H9 (cell line): ENCODE results near the gene UBIAD1. TPM values are rescaled to one million over a fixed set of nuclear protein-coding genes. Genes with fewer than 3 reads are reported as not detected.

Source experiments
- DNase-seq: peaks from one replicate; pipeline ENCODE4 v3.0.0-alpha.2; 2017
- H2AFZ ChIP-seq: one replicate; pipeline ENCODE4 v1.6.1; 2013; ENCODE audit warnings: mild to moderate bottlenecking, low read length, control low read depth, moderate library complexity
- H2AK5ac ChIP-seq: 2 replicates; pipeline ENCODE4 v1.6.1; 2013; ENCODE audit warnings: low read length, control low read depth, mixed read lengths; ENCODE audit not compliant: insufficient read length
- H2BK120ac ChIP-seq: one replicate; pipeline ENCODE4 v1.6.1; 2013; ENCODE audit warnings: low read depth, mild to moderate bottlenecking, low read length, control low read depth, inconsistent platforms; ENCODE audit not compliant: poor library complexity, severe bottlenecking
- H2BK12ac ChIP-seq: 2 replicates; pipeline ENCODE4 v1.6.1; 2013; ENCODE audit warnings: low read length, control low read depth, mixed read lengths, low read depth; ENCODE audit not compliant: insufficient read length
- H2BK15ac ChIP-seq: 2 replicates; pipeline ENCODE4 v1.6.1; 2013; ENCODE audit warnings: low read depth, low read length, control low read depth
- H2BK20ac ChIP-seq: one replicate; pipeline ENCODE4 v1.6.1; 2013; ENCODE audit warnings: low read depth, mild to moderate bottlenecking, low read length, control low read depth, inconsistent platforms; ENCODE audit not compliant: poor library complexity, severe bottlenecking
- H2BK5ac ChIP-seq: 2 replicates; pipeline ENCODE4 v1.6.1; 2013; ENCODE audit warnings: low read length, control low read depth, mixed read lengths; ENCODE audit not compliant: insufficient read length
- H3K14ac ChIP-seq: 2 replicates; pipeline ENCODE4 v1.6.1; 2013; ENCODE audit warnings: low read length, control low read depth; ENCODE audit not compliant: insufficient read depth
- H3K18ac ChIP-seq: 2 replicates; pipeline ENCODE4 v1.6.1; 2013; ENCODE audit warnings: low read depth, mild to moderate bottlenecking, mixed read lengths, low read length, control low read depth; ENCODE audit not compliant: insufficient read length
- H3K23ac ChIP-seq: 2 replicates; pipeline ENCODE4 v1.6.1; 2013; ENCODE audit warnings: low read length, control low read depth, mixed read lengths, low read depth; ENCODE audit not compliant: insufficient read length
- H3K23me2 ChIP-seq: 2 replicates; pipeline ENCODE4 v1.6.1; 2013; ENCODE audit warnings: low read depth, mild to moderate bottlenecking, mixed read lengths, low read length, control low read depth; ENCODE audit not compliant: insufficient read length, poor library complexity, severe bottlenecking
- H3K27ac ChIP-seq: 2 replicates; pipeline ENCODE4 v1.5.1; 2013; ENCODE audit warnings: low read length, control low read depth, mixed read lengths, low read depth; ENCODE audit not compliant: insufficient read length
- H3K27me3 ChIP-seq: 2 replicates; pipeline ENCODE4 v1.6.1; 2013; ENCODE audit warnings: low read length, control low read depth, inconsistent platforms; ENCODE audit not compliant: insufficient read depth
- H3K4ac ChIP-seq: 2 replicates; pipeline ENCODE4 v1.6.1; 2013; ENCODE audit warnings: low read depth, mild to moderate bottlenecking, control low read depth, inconsistent platforms, low read length, moderate library complexity
- H3K4me1 ChIP-seq: 2 replicates; pipeline ENCODE4 v1.6.1; 2013; ENCODE audit warnings: low read length, control low read depth, inconsistent platforms; ENCODE audit not compliant: insufficient read depth
- H3K4me2 ChIP-seq: 2 replicates; pipeline ENCODE4 v1.6.1; 2013; ENCODE audit warnings: low read length, control low read depth, mixed read lengths; ENCODE audit not compliant: insufficient read length, insufficient read depth
- H3K56ac ChIP-seq: 2 replicates; pipeline ENCODE4 v1.6.1; 2013; ENCODE audit warnings: low read depth, mild to moderate bottlenecking, mixed read lengths, low read length, control low read depth; ENCODE audit not compliant: insufficient read length
- H3K79me1 ChIP-seq: 2 replicates; pipeline ENCODE4 v1.6.1; 2013; ENCODE audit warnings: low read depth, mild to moderate bottlenecking, moderate library complexity, low read length, control low read depth, inconsistent platforms; ENCODE audit not compliant: insufficient read depth, poor library complexity, severe bottlenecking
- H3K79me2 ChIP-seq: 2 replicates; pipeline ENCODE4 v1.6.1; 2013; ENCODE audit warnings: low read length, control low read depth, inconsistent platforms; ENCODE audit not compliant: insufficient read depth
- H3K9ac ChIP-seq: 2 replicates; pipeline ENCODE4 v1.6.1; 2013; ENCODE audit warnings: low read length, control low read depth, mixed read lengths; ENCODE audit not compliant: insufficient read length; ENCODE audit errors: extremely low read depth
- H3K9me3 ChIP-seq: one replicate; pipeline ENCODE4 v1.6.1; 2013; ENCODE audit warnings: low read depth, low read length, inconsistent platforms; ENCODE audit not compliant: control insufficient read depth
- H3T11ph ChIP-seq: one replicate; pipeline ENCODE4 v1.6.1; 2013; ENCODE audit warnings: mild to moderate bottlenecking, low read length, control low read depth, inconsistent platforms
- H4K20me1 ChIP-seq: one replicate; pipeline ENCODE4 v1.6.1; 2013; ENCODE audit not compliant: control insufficient read depth, insufficient read length, insufficient read depth
- H4K5ac ChIP-seq: 2 replicates; pipeline ENCODE4 v1.6.1; 2013; ENCODE audit warnings: low read depth, mild to moderate bottlenecking, mixed read lengths, low read length, control low read depth; ENCODE audit not compliant: insufficient read length
- H4K8ac ChIP-seq: replicated peaks from 2 replicates; pipeline ENCODE4 v1.6.1; 2013; ENCODE audit warnings: low read length, control low read depth, mixed read lengths, low read depth; ENCODE audit not compliant: insufficient read length
- H4K91ac ChIP-seq: 2 replicates; pipeline ENCODE4 v1.6.1; 2013; ENCODE audit warnings: low read depth, mild to moderate bottlenecking, moderate library complexity, mixed read lengths, low read length, control low read depth; ENCODE audit not compliant: insufficient read length
- H3K27ac Mint-ChIP-seq, 3 experiments: 2 replicates in 2 of 3; 3 replicates in 1 of 3; pipeline ENCODE4 v1.8.0; 2020 to 2021; ENCODE audit warnings: mixed read lengths in 3 of 3, mild to moderate bottlenecking in 1 of 3, moderate library complexity in 1 of 3
- H3K27me3 Mint-ChIP-seq: 2 replicates; pipeline ENCODE4 v1.8.0; 2021; ENCODE audit warnings: low read depth, mild to moderate bottlenecking, moderate library complexity, mixed read lengths
- H3K36me3 Mint-ChIP-seq, 3 experiments: 2 replicates in 2 of 3; 3 replicates in 1 of 3; pipeline ENCODE4 v1.8.0; 2020 to 2021; ENCODE audit warnings: low read depth in 3 of 3, mixed read lengths in 3 of 3; ENCODE audit not compliant: insufficient read depth in 1 of 3
- H3K4me1 Mint-ChIP-seq, 2 experiments: 2 replicates each; pipeline ENCODE4 v1.8.0; 2020; ENCODE audit warnings: mixed read lengths in 2 of 2
- H3K4me3 Mint-ChIP-seq, 2 experiments: 2 replicates in 1 of 2; 3 replicates in 1 of 2; pipeline ENCODE4 v1.8.0; 2020 to 2021; ENCODE audit warnings: mild to moderate bottlenecking in 2 of 2, mixed read lengths in 2 of 2, moderate library complexity in 1 of 2
- H3K9me3 Mint-ChIP-seq, 2 experiments: 2 replicates in 1 of 2; 3 replicates in 1 of 2; pipeline ENCODE4 v1.8.0; 2020; ENCODE audit warnings: mild to moderate bottlenecking in 2 of 2, mixed read lengths in 2 of 2, moderate library complexity in 1 of 2
- CTCF ChIP-seq: fragments of 200-600 bp; sonication (generic); conservative IDR thresholded peaks from 3 replicates; pipeline ENCODE4 v1.8.0; 2021; ENCODE audit warnings: antibody characterized with exemption, mild to moderate bottlenecking
- WGBS: extraction: QIAGEN DNeasy Blood & Tissue Kit; methylation state at CpG from one replicate; pipeline ENCODE4 v1.1.7; 2013; ENCODE audit warnings: missing lambda C conversion rate, low lambda C conversion rate, mixed read lengths; ENCODE audit not compliant: insufficient read length; ENCODE audit errors: extremely low coverage; 5-methylcytosine and 5-hydroxymethylcytosine counted together
- long read RNA-seq: library from polyadenylated mRNA; unstranded; transcript quantifications from one replicate; pipeline ENCODE4 v2.0.0, GENCODE V29; 2020
- total RNA-seq: library from RNA; stranded (reverse); gene quantifications from 2 replicates; pipeline ENCODE4 v1.2.1, GENCODE V29; 2021

UBIAD1 gene
- 30.2 and 31.8 TPM in 2 replicates for total RNA-seq
- long read RNA-seq, transcript UBIAD1-202 (2 exons, 3,646 nt): major isoform, 126 of 146 reads
- long read RNA-seq, transcript UBIAD1-203 (3 exons, 1,393 nt): minor isoform, 9 of 146 reads
- long read RNA-seq, partial matches to known transcripts: 0 of 146 reads
- long read RNA-seq, other reads (novel, unspliced or antisense): 10 of 146 reads

- no CpG with 5 or more reads among the region's 64 CpGs for WGBS
- Histone ChIP-seq H3T11ph (no peak within 1 kb of the TSS), H2BK120ac (no peak within 1 kb of the TSS), H3K9me3 (no peaks in the 10 kb centered on the region), H3K18ac (peak within 1 kb of the TSS; percentile 78), H3K4ac (no peak within 1 kb of the TSS), H3K23me2 (peaks cover 7% of the 10 kb centered on the region), H3K79me2 (peaks cover 7% of the 10 kb centered on the region; the same call in 1 of the 2 replicates), H3K56ac (no peak within 1 kb of the TSS), H3K27ac (no peak within 1 kb of the TSS), H3K27me3 (no peaks in the 10 kb centered on the region), H3K9ac (peak within 1 kb of the TSS; percentile 77), H2BK5ac (no peak within 1 kb of the TSS), H3K79me1 (no peaks in the 10 kb centered on the region), H3K4me2 (peak within 1 kb of the TSS; percentile 85), H3K4me1 (peaks cover 2% of the 10 kb centered on the region; the same call in 1 of the 2 replicates), H4K91ac (no peak within 1 kb of the TSS), H3K23ac (no peak within 1 kb of the TSS), H2AFZ (peak within 1 kb of the TSS; percentile 0), H4K8ac (no peak within 1 kb of the TSS), H2BK12ac (no peak within 1 kb of the TSS), H4K20me1 (no peaks in the 10 kb centered on the region), H2AK5ac (no peak within 1 kb of the TSS), H2BK20ac (no peak within 1 kb of the TSS), H3K14ac (peak within 1 kb of the TSS; percentile 82), H2BK15ac (no peak within 1 kb of the TSS), H4K5ac (no peak within 1 kb of the TSS)
- H3K4me3 Mint-ChIP-seq: peak within 1 kb of the TSS; percentile 88 to 98
- H3K27me3 Mint-ChIP-seq: no peaks in the 10 kb centered on the region
- H3K27ac Mint-ChIP-seq: peak within 1 kb of the TSS; percentile 91 to 96 (median 92); a peak in 6 of 7 replicates
- peak; percentile 92 for DNase-seq
- H3K4me1 Mint-ChIP-seq: peaks cover 18 to 20% of the 10 kb centered on the region in 2 experiments
- no peaks in the 10 kb centered on the region for H3K9me3 Mint-ChIP-seq
- peaks cover 7 to 18% (median 10%) of the 10 kb centered on the region in 3 experiments for H3K36me3 Mint-ChIP-seq
- peak; percentile 20; the same call in 1 of the 3 replicates for TF ChIP-seq CTCF
Measured at GRCh38 chr1:11272832-11273594, at the start of gene UBIAD1. Gene UBIAD1, plus strand, starts transcription at chr1:11273198. Its CDS starts 334 bp downstream, at chr1:11273532.
